Body of pancreas (tissue), 4 donors: ENCODE results near the gene INAFM2.

Source experiments
- CTCF ChIP-seq, 7 experiments: fragments of 450-650 bp in 4 of 7; fragments of 200-600 bp in 3 of 7; sonication (generic) in 3 of 7; IDR thresholded peaks; one replicate each; pipeline ENCODE4 v1.5.1; 2016 to 2019; ENCODE audit warnings: antibody characterized with exemption in 7 of 7
- POLR2A ChIP-seq, 3 donors: fragments of 450-650 bp; IDR thresholded peaks; one replicate each; pipeline ENCODE4 v1.6.1; 2016; ENCODE audit warnings: antibody characterized with exemption in 3 of 3, mild to moderate bottlenecking in 2 of 3

- TF ChIP-seq CTCF (IDR thresholded peaks at IDR 0.05) (no peak), POLR2A (IDR thresholded peaks at IDR 0.05) (no peak)
Observed at GRCh38 chr15:40316931-40317330, 6.6 kb upstream of the INAFM2 start.
